GM23248 (cell line): ENCODE measurements around the gene LRRC72.

Source experiments
- EZH2 ChIP-seq: fragments of 200-600 bp; sonication (generic); IDR thresholded peaks from 2 replicates; pipeline ENCODE4 v1.6.1; 2018; ENCODE audit warnings: antibody characterized with exemption, mild to moderate bottlenecking; ENCODE audit not compliant: insufficient read depth, poor library complexity, severe bottlenecking
- EZH2phosphoT487 ChIP-seq: fragments of 200-600 bp; sonication (generic); IDR thresholded peaks from 2 replicates; pipeline ENCODE4 v1.6.1; 2018; ENCODE audit warnings: antibody characterized with exemption, moderate library complexity, mild to moderate bottlenecking, low read depth; ENCODE audit not compliant: insufficient read depth

DNA sequence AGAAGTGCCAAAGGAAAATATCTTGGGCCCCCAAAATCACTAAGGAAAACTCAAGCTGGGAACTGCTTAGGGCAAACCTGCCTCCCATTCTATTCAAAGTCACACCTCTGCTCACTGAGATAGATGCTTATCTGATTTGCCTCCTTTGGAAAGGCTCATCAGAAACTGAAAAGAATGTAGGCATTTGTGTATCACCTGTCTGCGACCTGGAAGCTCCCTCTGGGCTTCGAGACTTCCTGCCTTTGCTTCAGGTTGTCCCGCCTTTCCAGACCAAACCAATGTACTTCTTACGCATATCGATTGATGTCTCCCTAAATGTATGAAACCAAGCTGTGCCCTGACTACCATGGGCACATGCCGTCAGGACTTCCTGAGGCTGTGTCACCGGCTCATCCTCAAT, 14.5 kb upstream of the LRRC72 start:
- TF ChIP-seq EZH2, result no peak
- no peak for TF ChIP-seq EZH2phosphoT487
